HepG2 (cell line): ENCODE measurements around the gene TMEM129. TPM values are rescaled to one million over a fixed set of nuclear protein-coding genes. Genes with fewer than 3 reads are reported as not detected.

Experiments used
- ARNT2 ChIP-seq: sonication (generic); formaldehyde crosslinking; IDR thresholded peaks from 2 replicates; pipeline ENCODE4 v1.8.0; 2022; ENCODE audit warnings: mild to moderate bottlenecking, low read depth, missing genetic modification reagents, moderate library complexity
- ARNTL ChIP-seq: sonication (generic); formaldehyde crosslinking; IDR thresholded peaks from 2 replicates; pipeline ENCODE4 v1.4.0; 2020; ENCODE audit warnings: mild to moderate bottlenecking, missing genetic modification reagents
- CBFB ChIP-seq: sonication (generic); formaldehyde crosslinking; IDR thresholded peaks from 2 replicates; pipeline ENCODE4 v1.4.0; 2020; ENCODE audit warnings: missing genetic modification reagents
- CCDC6 ChIP-seq: sonication (generic); formaldehyde crosslinking; IDR thresholded peaks from 2 replicates; pipeline ENCODE4 v1.8.1; 2022; ENCODE audit warnings: mild to moderate bottlenecking, missing genetic modification reagents, moderate library complexity
- CTCF ChIP-seq: sonication (generic); formaldehyde crosslinking; IDR thresholded peaks from 2 replicates; pipeline ENCODE4 v1.5.0; 2020; ENCODE audit warnings: mild to moderate bottlenecking, missing genetic modification reagents, moderate library complexity
- GPN1 ChIP-seq: sonication (generic); formaldehyde crosslinking; IDR thresholded peaks from 2 replicates; pipeline ENCODE4 v1.5.1; 2020; ENCODE audit warnings: missing genetic modification reagents, borderline replicate concordance
- HNRNPL ChIP-seq: fragments of 200-400 bp; formaldehyde crosslinking; IDR thresholded peaks from 2 replicates; pipeline ENCODE4 v1.6.1; 2017; ENCODE audit warnings: mild to moderate bottlenecking, low read depth, low read length
- MYC ChIP-seq: sonication (generic); formaldehyde crosslinking; IDR thresholded peaks from 2 replicates; pipeline ENCODE4 v1.9.0; 2021; ENCODE audit warnings: missing genetic modification reagents, borderline replicate concordance
- SALL1 ChIP-seq: sonication (generic); formaldehyde crosslinking; IDR thresholded peaks from 2 replicates; pipeline ENCODE4 v1.8.0; 2022; ENCODE audit warnings: mild to moderate bottlenecking, missing genetic modification reagents
- SETDB1 ChIP-seq: sonication (generic); formaldehyde crosslinking; IDR thresholded peaks from 2 replicates; pipeline ENCODE4 v1.5.1; 2020; ENCODE audit warnings: missing genetic modification reagents, mild to moderate bottlenecking, borderline replicate concordance
- SOX6 ChIP-seq, 2 experiments: fragments of 450-650 bp in 1 of 2; sonication (generic) in 1 of 2; formaldehyde crosslinking in 1 of 2; IDR thresholded peaks; 2 replicates each; pipeline versions ENCODE4 v1.4.0 to v1.6.1; 2017 to 2020; ENCODE audit warnings: antibody characterized with exemption in 1 of 2, mild to moderate bottlenecking in 1 of 2, missing genetic modification reagents in 1 of 2
- SSRP1 ChIP-seq: IDR thresholded peaks from 2 replicates; pipeline ENCODE4 v1.6.1; 2016; ENCODE audit warnings: control low read depth
- TBX2 ChIP-seq: sonication (generic); formaldehyde crosslinking; IDR thresholded peaks from 2 replicates; pipeline ENCODE4 v1.5.0; 2020; ENCODE audit warnings: missing genetic modification reagents, mild to moderate bottlenecking, borderline replicate concordance
- TMF1 ChIP-seq: sonication (generic); formaldehyde crosslinking; IDR thresholded peaks from 2 replicates; pipeline ENCODE4 v1.8.1; 2022; ENCODE audit warnings: low read depth, missing genetic modification reagents
- YEATS4 ChIP-seq: sonication (generic); formaldehyde crosslinking; IDR thresholded peaks from 2 replicates; pipeline ENCODE4 v1.4.0; 2020; ENCODE audit warnings: missing genetic modification reagents, borderline replicate concordance
- ZBTB7B ChIP-seq: sonication (generic); formaldehyde crosslinking; IDR thresholded peaks from 2 replicates; pipeline ENCODE4 v1.4.0; 2020; ENCODE audit warnings: missing genetic modification reagents
- ZNF326 ChIP-seq: sonication (generic); formaldehyde crosslinking; IDR thresholded peaks from 2 replicates; pipeline ENCODE4 v1.4.0; 2020; ENCODE audit warnings: missing genetic modification reagents, borderline replicate concordance
- ZNF512 ChIP-seq: sonication (generic); formaldehyde crosslinking; IDR thresholded peaks from 2 replicates; pipeline ENCODE4 v1.4.0; 2020; ENCODE audit warnings: mild to moderate bottlenecking, missing genetic modification reagents
- ZNF570 ChIP-seq: sonication (generic); formaldehyde crosslinking; IDR thresholded peaks from 2 replicates; pipeline ENCODE4 v1.4.0; 2020; ENCODE audit warnings: mild to moderate bottlenecking, missing genetic modification reagents, borderline replicate concordance
- ZNF597 ChIP-seq: sonication (generic); formaldehyde crosslinking; IDR thresholded peaks from 2 replicates; pipeline ENCODE4 v1.5.0; 2020; ENCODE audit warnings: missing genetic modification reagents
- ZNF776 ChIP-seq: sonication (generic); formaldehyde crosslinking; IDR thresholded peaks from 2 replicates; pipeline ENCODE4 v1.4.0; 2020; ENCODE audit warnings: mild to moderate bottlenecking, missing genetic modification reagents
- polyA plus RNA-seq, 8 experiments: library from polyadenylated mRNA; depleted of rRNA in 3 of 8; stranded (reverse) in 7 of 8; unstranded in 1 of 8; fragments of >200 nt; fragmentation: Illumina TruSeq in 4 of 8; extraction: Trizol in 4 of 8; gene quantifications; 2 replicates each; pipeline versions ENCODE4 v1.2.1 to v1.2.3, GENCODE V29; 2011 to 2016; ENCODE audit warnings: low read depth in 4 of 8, missing spikeins in 1 of 8, mixed read lengths in 1 of 8; ENCODE audit not compliant: insufficient read depth in 1 of 8
- total RNA-seq, 5 experiments: library from RNA; depleted of rRNA; stranded (reverse); fragments of >200 nt; fragmentation: Illumina TruSeq; extraction: Trizol; gene quantifications; 2 replicates each; pipeline ENCODE4 v1.2.3, GENCODE V29; 2016; ENCODE audit warnings: low read depth in 1 of 5
- TF ChIP-seq, protein P1 (sequence below): sonication (generic); formaldehyde crosslinking; IDR thresholded peaks from 2 replicates; pipeline ENCODE4; 2020; ENCODE audit warnings: missing genetic modification reagents, mild to moderate bottlenecking, borderline replicate concordance

The TMEM129 gene
- total and polyA plus RNA-seq, 2 of the 13 experiments (the other 11 are each of a cell fraction or from before 2014, with no cell fraction given): 19.0 to 25.8 TPM

- TF ChIP-seq SETDB1 (CRISPR knock-in tag) (no peak), ZNF776 (peak; percentile 62; the same call in 1 of the 2 replicates), ARNT2 (CRISPR knock-in tag) (0 out of 2 replicates have a peak, but pooled peaks have one; percentile 27), HNRNPL (peak; percentile 89; the same call in 1 of the 2 replicates), SSRP1 (CRISPR knock-in tag) (no peak), ZNF597 (CRISPR knock-in tag) (no peak), SALL1 (0 out of 2 replicates have a peak, but pooled peaks have one; percentile 7), CBFB (no peak), ZNF512 (0 out of 2 replicates have a peak, but pooled peaks have one; percentile 34), ARNTL (CRISPR knock-in tag) (no peak), SOX6 (IDR thresholded peaks at IDR 0.05) (no peak), SOX6 (CRISPR knock-in tag; IDR thresholded peaks at IDR 0.05) (peak; percentile 38; the same call in 1 of the 2 replicates), CTCF (CRISPR knock-in tag) (no peak; the same call in 1 of the 2 replicates), TMF1 (CRISPR knock-in tag) (no peak), MYC (CRISPR knock-in tag) (peak; percentile 61; the same call in 1 of the 2 replicates), CCDC6 (CRISPR knock-in tag) (no peak), ZBTB7B (peak; percentile 44; the same call in 1 of the 2 replicates), ZNF570 (CRISPR knock-in tag) (no peak), GPN1 (CRISPR knock-in tag) (0 out of 2 replicates have a peak, but pooled peaks have one; percentile 20), ZNF326 (CRISPR knock-in tag) (peak; percentile 66; the same call in 1 of the 2 replicates), YEATS4 (CRISPR knock-in tag) (no peak), TBX2 (CRISPR knock-in tag) (no peak)
- TF ChIP-seq, protein P1, sequence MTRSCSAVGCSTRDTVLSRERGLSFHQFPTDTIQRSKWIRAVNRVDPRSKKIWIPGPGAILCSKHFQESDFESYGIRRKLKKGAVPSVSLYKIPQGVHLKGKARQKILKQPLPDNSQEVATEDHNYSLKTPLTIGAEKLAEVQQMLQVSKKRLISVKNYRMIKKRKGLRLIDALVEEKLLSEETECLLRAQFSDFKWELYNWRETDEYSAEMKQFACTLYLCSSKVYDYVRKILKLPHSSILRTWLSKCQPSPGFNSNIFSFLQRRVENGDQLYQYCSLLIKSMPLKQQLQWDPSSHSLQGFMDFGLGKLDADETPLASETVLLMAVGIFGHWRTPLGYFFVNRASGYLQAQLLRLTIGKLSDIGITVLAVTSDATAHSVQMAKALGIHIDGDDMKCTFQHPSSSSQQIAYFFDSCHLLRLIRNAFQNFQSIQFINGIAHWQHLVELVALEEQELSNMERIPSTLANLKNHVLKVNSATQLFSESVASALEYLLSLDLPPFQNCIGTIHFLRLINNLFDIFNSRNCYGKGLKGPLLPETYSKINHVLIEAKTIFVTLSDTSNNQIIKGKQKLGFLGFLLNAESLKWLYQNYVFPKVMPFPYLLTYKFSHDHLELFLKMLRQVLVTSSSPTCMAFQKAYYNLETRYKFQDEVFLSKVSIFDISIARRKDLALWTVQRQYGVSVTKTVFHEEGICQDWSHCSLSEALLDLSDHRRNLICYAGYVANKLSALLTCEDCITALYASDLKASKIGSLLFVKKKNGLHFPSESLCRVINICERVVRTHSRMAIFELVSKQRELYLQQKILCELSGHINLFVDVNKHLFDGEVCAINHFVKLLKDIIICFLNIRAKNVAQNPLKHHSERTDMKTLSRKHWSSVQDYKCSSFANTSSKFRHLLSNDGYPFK (CRISPR knock-in tag): 0 out of 2 replicates have a peak, but pooled peaks have one; percentile 36
Measured at GRCh38 chr4:1762264-1763010, 41.3 kb upstream of the TMEM129 start (continued).
